SK-N-SH (cell line): Measurements from ENCODE around the gene USB1. TPM values are rescaled to one million over a fixed set of nuclear protein-coding genes. Genes with fewer than 3 reads are reported as not detected.

Experiments
- CTCF ChIA-PET: fragments of 300-600, 350-600 bp; formaldehyde crosslinking; extraction: SDS; loops from one replicate; lab custom pipeline; 2021; lab: Yijun Ruan, JAX
- POLR2A ChIA-PET: fragments of 350-600 bp; sonication (Branson Sonifier 250); formaldehyde crosslinking; extraction: SDS; loops from one replicate; lab custom pipeline; 2020; ENCODE audit warnings: antibody characterized with exemption, inconsistent platforms; lab: Yijun Ruan, JAX
- DNase-seq: peaks from one replicate; pipeline ENCODE4 v3.0.0; 2012
- H2AFZ ChIP-seq: fragments of 200-600 bp; sonication (generic); 2 replicates; pipeline ENCODE4 v1.8.1; 2016; ENCODE audit warnings: antibody characterized with exemption, mild to moderate bottlenecking, low read depth
- H3F3A ChIP-seq: fragments of 200-600 bp; sonication (generic); replicated peaks from 2 replicates; pipeline ENCODE3; 2016; ENCODE audit warnings: antibody characterized with exemption, mild to moderate bottlenecking; ENCODE audit not compliant: insufficient read depth
- H3K27ac ChIP-seq, 2 experiments: fragments of 200-500 bp in 1 of 2; fragments of 200-600 bp in 1 of 2; sonication (Bioruptor generic) in 1 of 2; sonication (generic), shearing (Covaris generic) in 1 of 2; 2 replicates each; pipeline versions ENCODE4 v1.5.1 to v1.6.1; 2014 to 2016; ENCODE audit warnings: low read depth in 2 of 2, inconsistent platforms in 1 of 2, low read length in 1 of 2, mild to moderate bottlenecking in 1 of 2, mixed read lengths in 1 of 2
- H3K27me3 ChIP-seq: fragments of 200-600 bp; sonication (generic), shearing (Covaris generic); 2 replicates; pipeline ENCODE4 v1.6.1; 2016; ENCODE audit warnings: mixed run types; ENCODE audit not compliant: insufficient read depth
- H3K36me3 ChIP-seq, 2 experiments: fragments of 200-500 bp in 1 of 2; fragments of 200-600 bp in 1 of 2; sonication (Bioruptor generic) in 1 of 2; sonication (generic) in 1 of 2; replicated peaks in 1 of 2; 2 replicates each; pipeline versions ENCODE3 to v1.5.1; 2014 to 2016; ENCODE audit warnings: low read length in 1 of 2, mild to moderate bottlenecking in 1 of 2; ENCODE audit not compliant: insufficient read depth in 2 of 2, control insufficient read depth in 1 of 2
- H3K4me1 ChIP-seq, 2 experiments: fragments of 200-500 bp in 1 of 2; fragments of 200-600 bp in 1 of 2; sonication (Bioruptor generic) in 1 of 2; sonication (generic), shearing (Covaris generic) in 1 of 2; 2 replicates each; pipeline versions ENCODE4 v1.5.1 to v1.6.1; 2014 to 2016; ENCODE audit warnings: low read depth in 1 of 2, low read length in 1 of 2, mixed run types in 1 of 2; ENCODE audit not compliant: insufficient read depth in 2 of 2, control insufficient read depth in 1 of 2
- H3K4me2 ChIP-seq: fragments of 200-600 bp; sonication (generic), shearing (Covaris generic); 2 replicates; pipeline ENCODE4 v1.6.1; 2017; ENCODE audit warnings: mixed run types
- H3K4me3 ChIP-seq, 2 experiments: fragments of 200-500 bp in 1 of 2; fragments of 200-600 bp in 1 of 2; sonication (Bioruptor generic) in 1 of 2; sonication (generic), shearing (Covaris generic) in 1 of 2; 2 replicates each; pipeline versions ENCODE4 v1.5.1 to v1.8.1; 2014 to 2016; ENCODE audit warnings: low read depth in 2 of 2, inconsistent platforms in 1 of 2, low read length in 1 of 2, mild to moderate bottlenecking in 1 of 2, mixed read lengths in 1 of 2, moderate library complexity in 1 of 2
- H3K79me2 ChIP-seq: fragments of 200-600 bp; sonication (generic); 2 replicates; pipeline ENCODE4 v1.8.1; 2017; ENCODE audit warnings: mild to moderate bottlenecking; ENCODE audit not compliant: insufficient read depth
- H3K9ac ChIP-seq: fragments of 200-600 bp; sonication (generic); 2 replicates; pipeline ENCODE4 v1.6.1; 2017; ENCODE audit warnings: mixed run types
- H3K9me2 ChIP-seq: fragments of 200-600 bp; sonication (generic); 2 replicates; pipeline ENCODE4 v1.6.1; 2017; ENCODE audit warnings: mixed run types
- H3K9me3 ChIP-seq: fragments of 200-600 bp; sonication (generic); 2 replicates; pipeline ENCODE4 v1.6.1; 2017; ENCODE audit warnings: mixed run types, mild to moderate bottlenecking, moderate library complexity
- H4K20me1 ChIP-seq: fragments of 200-600 bp; sonication (generic); 2 replicates; pipeline ENCODE4 v1.6.1; 2017; ENCODE audit warnings: mild to moderate bottlenecking, mixed run types; ENCODE audit not compliant: insufficient read depth
- CHD2 ChIP-seq: fragments of 150-350 bp; IDR thresholded peaks from 2 replicates; pipeline ENCODE4 v1.6.1; 2018; ENCODE audit warnings: low read length; ENCODE audit not compliant: partially characterized antibody
- ELF1 ChIP-seq: IDR thresholded peaks from 2 replicates; pipeline ENCODE4 v1.4.0; 2012
- EZH2phosphoT487 ChIP-seq: fragments of 200-600 bp; sonication (generic); IDR thresholded peaks from 2 replicates; pipeline ENCODE4 v1.6.1; 2017; ENCODE audit warnings: low read depth, mixed run types, mild to moderate bottlenecking, antibody characterized with exemption, moderate library complexity, borderline replicate concordance
- FOSL2 ChIP-seq: IDR thresholded peaks from 2 replicates; pipeline ENCODE4 v1.4.0; 2012; ENCODE audit warnings: low read depth, mild to moderate bottlenecking, moderate library complexity, borderline replicate concordance
- FOXJ3 ChIP-seq: sonication (generic); formaldehyde crosslinking; IDR thresholded peaks from 2 replicates; pipeline ENCODE4 v1.5.1; 2020; ENCODE audit warnings: mild to moderate bottlenecking, missing genetic modification reagents
- FOXM1 ChIP-seq: IDR thresholded peaks from 2 replicates; pipeline ENCODE4 v1.4.0; 2012; ENCODE audit warnings: low read depth, mild to moderate bottlenecking
- GABPA ChIP-seq: IDR thresholded peaks from 2 replicates; pipeline ENCODE4 v1.4.0; 2012; ENCODE audit warnings: low read depth, mild to moderate bottlenecking
- IRF3 ChIP-seq: fragments of 150-350 bp; IDR thresholded peaks from 2 replicates; pipeline ENCODE4 v1.6.1; 2016; ENCODE audit warnings: mild to moderate bottlenecking, low read depth, low read length
- MEF2A ChIP-seq: IDR thresholded peaks from 2 replicates; pipeline ENCODE4 v1.4.0; 2012; ENCODE audit warnings: low read depth, borderline replicate concordance
- MXI1 ChIP-seq: IDR thresholded peaks from 2 replicates; pipeline ENCODE4 v1.6.1; 2012; ENCODE audit warnings: mild to moderate bottlenecking, low read depth, low read length, improper control_type of control experiment
- NFIC ChIP-seq: IDR thresholded peaks from 2 replicates; pipeline ENCODE4 v1.4.0; 2012; ENCODE audit warnings: borderline replicate concordance
- NRF1 ChIP-seq: IDR thresholded peaks from 2 replicates; pipeline ENCODE4 v1.6.1; 2012; ENCODE audit warnings: low read depth, mild to moderate bottlenecking, low read length
- RCOR1 ChIP-seq: fragments of 150-350 bp; IDR thresholded peaks from 2 replicates; pipeline ENCODE4 v1.6.1; 2017; ENCODE audit warnings: antibody characterized with exemption, low read length
- RXRA ChIP-seq: IDR thresholded peaks from 2 replicates; pipeline ENCODE4 v1.4.0; 2012; ENCODE audit warnings: low read depth, mild to moderate bottlenecking, borderline replicate concordance
- SIN3A ChIP-seq: IDR thresholded peaks from 2 replicates; pipeline ENCODE4 v1.6.1; 2012; ENCODE audit warnings: low read depth, mild to moderate bottlenecking, low read length, moderate library complexity, borderline replicate concordance
- TCF12 ChIP-seq: IDR thresholded peaks from 2 replicates; pipeline ENCODE4 v1.4.0; 2012
- TEAD4 ChIP-seq: IDR thresholded peaks from 2 replicates; pipeline ENCODE4 v1.4.0; 2012; ENCODE audit warnings: mild to moderate bottlenecking, borderline replicate concordance; ENCODE audit not compliant: insufficient read depth
- ZBTB33 ChIP-seq: IDR thresholded peaks from 2 replicates; pipeline ENCODE4 v1.4.0; 2012; ENCODE audit warnings: low read depth, borderline replicate concordance
- whole genome bisulfite sequencing: methylation state at CpG from one replicate; pipeline ENCODE4 v1.1.6; 2017; ENCODE audit warnings: low lambda C conversion rate; 5-methylcytosine and 5-hydroxymethylcytosine counted together
- polyA plus RNA-seq, 3 experiments: library from polyadenylated mRNA; depleted of rRNA; stranded (reverse); fragments of >200 nt; gene quantifications; 2 replicates each; pipeline ENCODE4 v1.2.3, GENCODE V29; 2012
- TF ChIP-seq, protein P1 (sequence below): IDR thresholded peaks from 2 replicates; pipeline ENCODE4 v1.4.0; 2012; ENCODE audit warnings: low read depth, borderline replicate concordance

Gene USB1
- polyA plus RNA-seq, 1 of the 3 experiments (the other 2 are of a cell fraction) = 94.1 TPM

GRCh38 chr16:58042001-58042885, 41.0 kb downstream of the USB1 start:
- ChIA-PET CTCF (interaction anchor here (0.9 to 1.2 kb wide), 2 partner anchors 10 to 55 kb away, joined by 3 read pairs; no protein-coding TSS in a partner anchor), POLR2A (no interaction called here)
- no peaks in the 10 kb centered on the region for H3F3A ChIP-seq
- no peaks in the 10 kb centered on the region for H4K20me1 ChIP-seq
- no peaks in the 10 kb centered on the region for H3K79me2 ChIP-seq
- no peaks in the 10 kb centered on the region for H3K27me3 ChIP-seq
- DNase-seq = peak; percentile 19
- WGBS = 84% methylated on average over 15 of the region's 22 CpGs
- H3K4me3 ChIP-seq = no peak overlapping the region
- no peak overlapping the region for H3K4me2 ChIP-seq
- H3K27ac ChIP-seq = no peak overlapping the region
- H3K36me3 ChIP-seq = no peaks in the 10 kb centered on the region
- no peak overlapping the region for H2AFZ ChIP-seq
- no peaks in the 10 kb centered on the region for H3K9me2 ChIP-seq
- no peak overlapping the region for H3K9ac ChIP-seq
- TF ChIP-seq TEAD4 (no peak), RXRA (no peak), CHD2 (no peak), SIN3A (no peak), RCOR1 (no peak), NRF1 (no peak), GABPA (no peak), MEF2A (no peak), ZBTB33 (no peak), FOSL2 (no peak), FOXJ3 (CRISPR knock-in tag) (no peak)
- no peaks in the 10 kb centered on the region for H3K9me3 ChIP-seq
- peaks cover 0 to 4% of the 10 kb centered on the region in 2 experiments; a peak in 1 of 4 replicates for H3K4me1 ChIP-seq

- H3K9me2 ChIP-seq = no peaks in the 10 kb centered on the region
- no peaks in the 10 kb centered on the region for H3F3A ChIP-seq
- no peaks in the 10 kb centered on the region for H4K20me1 ChIP-seq
- H3K79me2 ChIP-seq = no peaks in the 10 kb centered on the region
- H3K9me3 ChIP-seq = no peaks in the 10 kb centered on the region
- no peak overlapping the region for H3K4me3 ChIP-seq
- no peaks in the 10 kb centered on the region for H3K27me3 ChIP-seq
- H3K4me1 ChIP-seq = peaks cover 0 to 4% of the 10 kb centered on the region in 2 experiments; a peak in 1 of 4 replicates
- H2AFZ ChIP-seq = no peak overlapping the region
- WGBS = 90% methylated on average over 14 of the region's 16 CpGs
- DNase-seq = peak; percentile 23
- ChIA-PET CTCF (interaction anchor here (0.6 to 1.5 kb wide), 2 partner anchors 10 to 294 kb away, joined by 3 to 4 read pairs; no protein-coding TSS in a partner anchor), POLR2A (no interaction called here)
- no peak overlapping the region for H3K27ac ChIP-seq
- no peaks in the 10 kb centered on the region for H3K36me3 ChIP-seq
- TF ChIP-seq NFIC = no peak
- TF ChIP-seq ELF1 = no peak
- no peak for TF ChIP-seq EZH2phosphoT487
- TF ChIP-seq, protein P1, sequence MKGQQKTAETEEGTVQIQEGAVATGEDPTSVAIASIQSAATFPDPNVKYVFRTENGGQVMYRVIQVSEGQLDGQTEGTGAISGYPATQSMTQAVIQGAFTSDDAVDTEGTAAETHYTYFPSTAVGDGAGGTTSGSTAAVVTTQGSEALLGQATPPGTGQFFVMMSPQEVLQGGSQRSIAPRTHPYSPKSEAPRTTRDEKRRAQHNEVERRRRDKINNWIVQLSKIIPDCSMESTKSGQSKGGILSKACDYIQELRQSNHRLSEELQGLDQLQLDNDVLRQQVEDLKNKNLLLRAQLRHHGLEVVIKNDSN = no peak
- TF ChIP-seq IRF3 = no peak
- TF ChIP-seq TCF12 = no peak
- no peak for TF ChIP-seq MEF2A
- TF ChIP-seq MXI1 = no peak
- no peak for TF ChIP-seq FOXM1
- TF ChIP-seq RXRA = no peak
- H3K4me2 ChIP-seq = no peak overlapping the region
- H3K9ac ChIP-seq = no peak overlapping the region
These were observed 41.8 kb downstream of the USB1 start for GRCh38 chr16:58042886-58043515.
